ENCODE measurements around the gene WFIKKN2. TPM values are rescaled to one million over a fixed set of nuclear protein-coding genes. Genes with fewer than 3 reads are reported as not detected.

The WFIKKN2 gene
- total and polyA plus RNA-seq, 2 of the 13 experiments (the other 11 are each of a cell fraction or from before 2014, with no cell fraction given) = not detected

DNA sequence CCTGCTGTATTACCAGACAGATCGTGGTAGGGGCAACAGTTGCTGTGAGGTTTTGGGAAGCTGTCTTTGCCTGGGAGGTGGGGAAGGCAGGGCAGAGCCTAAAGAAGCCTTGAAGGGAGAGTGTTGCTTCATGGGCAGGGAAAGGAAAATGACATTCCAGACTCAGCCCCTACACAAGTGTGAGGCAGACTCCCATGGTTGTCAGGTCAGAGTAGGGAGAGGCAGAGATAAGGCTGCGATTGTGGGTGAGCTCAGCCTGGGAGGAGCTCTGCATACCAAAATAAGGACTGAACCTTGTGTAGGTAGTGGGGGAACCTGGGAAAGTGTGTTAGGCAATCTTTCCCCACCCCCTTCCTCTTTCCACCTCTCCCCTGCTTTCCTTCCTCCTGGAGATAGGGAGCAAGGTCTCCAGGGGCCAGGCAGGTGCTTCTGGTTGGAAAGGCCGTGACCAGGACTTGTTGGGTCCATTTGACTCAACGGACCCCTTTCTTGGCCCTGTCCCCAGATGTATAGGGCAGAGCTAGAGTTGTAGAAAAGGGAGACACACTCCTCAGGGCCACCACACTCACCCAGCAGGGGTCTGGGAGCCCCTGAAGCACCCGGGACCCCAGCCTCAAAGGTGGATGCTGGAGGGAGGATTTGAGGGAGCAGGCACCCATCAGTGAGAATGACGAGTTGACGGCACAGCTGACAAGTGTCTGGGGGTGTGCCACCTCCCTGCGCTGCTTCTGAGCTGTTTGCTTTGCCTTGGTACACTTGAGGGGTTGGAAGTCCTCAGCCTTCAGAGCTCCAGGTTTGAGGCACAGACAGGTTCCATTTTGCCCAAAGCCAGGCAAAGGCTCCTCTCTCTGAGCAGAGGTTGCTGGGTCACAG is 49.3 kb downstream of the WFIKKN2 start (continued):
- TF ChIP-seq TRIM24 (CRISPR knock-in tag; IDR thresholded peaks at IDR 0.05) (0 out of 2 replicates have a peak, but pooled peaks have one; percentile 8), SAP130 (CRISPR knock-in tag; IDR thresholded peaks at IDR 0.05; ENCODE audit: low read depth) (peak; percentile 83), HNF4G (IDR thresholded peaks at IDR 0.05; ENCODE audit: borderline replicate concordance, low read depth, low read length) (peak; percentile 84; the same call in 1 of the 2 replicates), HNF4G (CRISPR knock-in tag; IDR thresholded peaks at IDR 0.05; ENCODE audit: borderline replicate concordance, low read depth) (no peak; the same call in 1 of the 2 replicates), MBD4 (IDR thresholded peaks at IDR 0.05; ENCODE audit: borderline replicate concordance, low read length) (no peak), PCBP2 (optimal IDR thresholded peaks at IDR 0.05; ENCODE audit: low read depth, low read length, poor library complexity, severe bottlenecking) (no peak), RARG (CRISPR knock-in tag; IDR thresholded peaks at IDR 0.05; ENCODE audit: low read depth) (no peak), FOXA3 (CRISPR knock-in tag; IDR thresholded peaks at IDR 0.05) (peak; percentile 44), ZNF781 (CRISPR knock-in tag; IDR thresholded peaks at IDR 0.05; ENCODE audit: borderline replicate concordance, not compliant biosample characterization) (no peak), RBM39 (IDR thresholded peaks at IDR 0.05; ENCODE audit: low read depth, low read length, poor library complexity, severe bottlenecking) (no peak), SMARCC2 (IDR thresholded peaks at IDR 0.05) (no peak), GZF1 (CRISPR knock-in tag; IDR thresholded peaks at IDR 0.05) (no peak; the same call in 1 of the 2 replicates), TBP (CRISPR knock-in tag; IDR thresholded peaks at IDR 0.05) (no peak), CAMTA2 (CRISPR knock-in tag; IDR thresholded peaks at IDR 0.05; ENCODE audit: borderline replicate concordance) (no peak), THAP11 (CRISPR knock-in tag; IDR thresholded peaks at IDR 0.05) (peak; percentile 67), NBN (conservative IDR thresholded peaks at IDR 0.05) (no peak)
- TF ChIP-seq, protein P1, sequence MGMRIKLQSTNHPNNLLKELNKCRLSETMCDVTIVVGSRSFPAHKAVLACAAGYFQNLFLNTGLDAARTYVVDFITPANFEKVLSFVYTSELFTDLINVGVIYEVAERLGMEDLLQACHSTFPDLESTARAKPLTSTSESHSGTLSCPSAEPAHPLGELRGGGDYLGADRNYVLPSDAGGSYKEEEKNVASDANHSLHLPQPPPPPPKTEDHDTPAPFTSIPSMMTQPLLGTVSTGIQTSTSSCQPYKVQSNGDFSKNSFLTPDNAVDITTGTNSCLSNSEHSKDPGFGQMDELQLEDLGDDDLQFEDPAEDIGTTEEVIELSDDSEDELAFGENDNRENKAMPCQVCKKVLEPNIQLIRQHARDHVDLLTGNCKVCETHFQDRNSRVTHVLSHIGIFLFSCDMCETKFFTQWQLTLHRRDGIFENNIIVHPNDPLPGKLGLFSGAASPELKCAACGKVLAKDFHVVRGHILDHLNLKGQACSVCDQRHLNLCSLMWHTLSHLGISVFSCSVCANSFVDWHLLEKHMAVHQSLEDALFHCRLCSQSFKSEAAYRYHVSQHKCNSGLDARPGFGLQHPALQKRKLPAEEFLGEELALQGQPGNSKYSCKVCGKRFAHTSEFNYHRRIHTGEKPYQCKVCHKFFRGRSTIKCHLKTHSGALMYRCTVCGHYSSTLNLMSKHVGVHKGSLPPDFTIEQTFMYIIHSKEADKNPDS (CRISPR knock-in tag; IDR thresholded peaks at IDR 0.05) = 0 out of 2 replicates have a peak, but pooled peaks have one; percentile 65
- TF ChIP-seq, protein P2, sequence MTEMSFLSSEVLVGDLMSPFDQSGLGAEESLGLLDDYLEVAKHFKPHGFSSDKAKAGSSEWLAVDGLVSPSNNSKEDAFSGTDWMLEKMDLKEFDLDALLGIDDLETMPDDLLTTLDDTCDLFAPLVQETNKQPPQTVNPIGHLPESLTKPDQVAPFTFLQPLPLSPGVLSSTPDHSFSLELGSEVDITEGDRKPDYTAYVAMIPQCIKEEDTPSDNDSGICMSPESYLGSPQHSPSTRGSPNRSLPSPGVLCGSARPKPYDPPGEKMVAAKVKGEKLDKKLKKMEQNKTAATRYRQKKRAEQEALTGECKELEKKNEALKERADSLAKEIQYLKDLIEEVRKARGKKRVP (CRISPR knock-in tag; IDR thresholded peaks at IDR 0.05) = no peak
- TF ChIP-seq, protein P3, sequence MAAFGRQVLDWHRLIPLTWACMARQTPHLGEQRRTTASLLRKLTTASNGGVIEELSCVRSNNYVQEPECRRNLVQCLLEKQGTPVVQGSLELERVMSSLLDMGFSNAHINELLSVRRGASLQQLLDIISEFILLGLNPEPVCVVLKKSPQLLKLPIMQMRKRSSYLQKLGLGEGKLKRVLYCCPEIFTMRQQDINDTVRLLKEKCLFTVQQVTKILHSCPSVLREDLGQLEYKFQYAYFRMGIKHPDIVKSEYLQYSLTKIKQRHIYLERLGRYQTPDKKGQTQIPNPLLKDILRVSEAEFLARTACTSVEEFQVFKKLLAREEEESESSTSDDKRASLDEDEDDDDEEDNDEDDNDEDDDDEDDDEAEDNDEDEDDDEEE (CRISPR knock-in tag; IDR thresholded peaks at IDR 0.05) = peak; percentile 87
- TF ChIP-seq, protein P4, sequence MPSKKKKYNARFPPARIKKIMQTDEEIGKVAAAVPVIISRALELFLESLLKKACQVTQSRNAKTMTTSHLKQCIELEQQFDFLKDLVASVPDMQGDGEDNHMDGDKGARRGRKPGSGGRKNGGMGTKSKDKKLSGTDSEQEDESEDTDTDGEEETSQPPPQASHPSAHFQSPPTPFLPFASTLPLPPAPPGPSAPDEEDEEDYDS (CRISPR knock-in tag; IDR thresholded peaks at IDR 0.05) = peak; percentile 57; the same call in 1 of the 2 replicates
- TF ChIP-seq, protein P5, sequence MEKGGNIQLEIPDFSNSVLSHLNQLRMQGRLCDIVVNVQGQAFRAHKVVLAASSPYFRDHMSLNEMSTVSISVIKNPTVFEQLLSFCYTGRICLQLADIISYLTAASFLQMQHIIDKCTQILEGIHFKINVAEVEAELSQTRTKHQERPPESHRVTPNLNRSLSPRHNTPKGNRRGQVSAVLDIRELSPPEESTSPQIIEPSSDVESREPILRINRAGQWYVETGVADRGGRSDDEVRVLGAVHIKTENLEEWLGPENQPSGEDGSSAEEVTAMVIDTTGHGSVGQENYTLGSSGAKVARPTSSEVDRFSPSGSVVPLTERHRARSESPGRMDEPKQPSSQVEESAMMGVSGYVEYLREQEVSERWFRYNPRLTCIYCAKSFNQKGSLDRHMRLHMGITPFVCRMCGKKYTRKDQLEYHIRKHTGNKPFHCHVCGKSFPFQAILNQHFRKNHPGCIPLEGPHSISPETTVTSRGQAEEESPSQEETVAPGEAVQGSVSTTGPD (CRISPR knock-in tag; IDR thresholded peaks at IDR 0.05) = no peak; the same call in 1 of the 2 replicates
